DMS 273 (cell line): Measurements from ENCODE around the gene ZCCHC24.
A peak's percentile ranks its signal among the peaks of the same experiment; 100 is the strongest.
"Not testable (repeated sequence)": the region's sequence is repeated elsewhere in the genome, so short reads cannot be mapped to it uniquely, and the experiment has no call there.

ENCODE experiments used
- DNase-seq: peaks from one replicate; lab custom pipeline; 2025; ENCODE audit not compliant: unreplicated experiment; lab: John Stamatoyannopoulos, UW

ZCCHC24 gene

DNA sequence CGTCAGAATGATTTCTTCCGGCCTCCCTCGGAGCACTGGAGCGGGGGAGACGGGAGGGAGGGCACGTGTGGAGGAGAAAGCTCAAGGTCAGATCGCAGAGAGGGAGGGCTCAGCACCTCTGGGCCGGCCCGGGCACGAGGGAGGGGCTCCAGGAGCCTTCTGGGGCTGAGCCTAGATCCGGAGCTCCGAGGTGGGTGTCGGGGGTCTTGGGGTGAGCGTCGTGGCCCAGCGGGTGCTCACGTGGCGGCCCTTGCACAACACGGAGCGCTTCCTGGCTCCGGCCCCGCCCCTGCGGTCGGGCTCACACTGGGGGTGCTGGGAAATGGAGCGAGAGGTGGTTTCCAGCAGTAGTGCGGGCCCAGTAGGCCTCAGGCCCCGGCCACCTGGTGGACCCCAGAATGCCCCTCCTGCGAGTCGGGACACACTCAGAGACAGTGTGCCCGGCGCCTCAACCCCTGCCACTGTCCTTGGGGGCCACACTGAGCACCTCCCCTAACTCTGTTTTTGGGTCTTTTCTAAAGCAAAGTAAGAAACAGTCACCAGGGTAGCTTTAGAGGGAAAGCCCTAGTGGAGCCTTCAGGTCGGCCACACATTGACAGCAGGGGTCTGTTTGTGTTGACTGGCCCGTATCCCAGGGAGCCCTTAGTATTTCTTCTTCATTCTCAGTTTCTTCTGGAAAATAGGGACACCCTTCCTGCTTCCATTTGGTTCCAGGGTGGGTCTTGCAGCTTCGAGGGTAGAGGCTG, 97.4 kb downstream of the ZCCHC24 start:
- peak; percentile 63 for DNase-seq

DNA sequence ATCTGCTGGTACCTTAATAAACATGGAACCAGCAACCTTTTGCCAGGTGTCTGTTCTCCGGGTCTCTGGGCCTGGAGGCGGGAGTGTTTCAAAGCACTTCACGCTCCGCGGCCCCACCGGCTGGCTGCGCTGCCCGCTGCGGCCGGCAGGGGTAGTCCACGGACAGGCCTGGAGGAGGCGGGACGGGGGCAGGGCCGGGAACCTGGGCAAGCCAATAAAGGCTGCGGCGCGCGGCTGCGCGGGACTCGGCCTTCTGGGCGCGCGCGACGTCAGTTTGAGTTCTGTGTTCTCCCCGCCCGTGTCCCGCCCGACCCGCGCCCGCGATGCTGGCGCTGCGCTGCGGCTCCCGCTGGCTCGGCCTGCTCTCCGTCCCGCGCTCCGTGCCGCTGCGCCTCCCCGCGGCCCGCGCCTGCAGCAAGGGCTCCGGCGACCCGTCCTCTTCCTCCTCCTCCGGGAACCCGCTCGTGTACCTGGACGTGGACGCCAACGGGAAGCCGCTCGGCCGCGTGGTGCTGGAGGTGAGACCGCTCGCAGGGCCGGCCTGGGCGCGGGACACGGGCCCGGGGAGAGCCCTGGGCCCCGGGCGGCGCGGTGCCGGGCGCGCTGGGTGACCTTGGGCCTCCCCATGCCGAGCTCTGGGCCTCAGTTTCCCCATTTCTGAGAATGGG, 98.1 kb downstream of the ZCCHC24 start, which contains the start of gene PPIF:
Gene PPIF (plus strand): TSS at position 244 of the 668 bp plus-strand sequence. CDS start 80 bp downstream, at position 324.
- DNase-seq = peak; percentile 95

DNA sequence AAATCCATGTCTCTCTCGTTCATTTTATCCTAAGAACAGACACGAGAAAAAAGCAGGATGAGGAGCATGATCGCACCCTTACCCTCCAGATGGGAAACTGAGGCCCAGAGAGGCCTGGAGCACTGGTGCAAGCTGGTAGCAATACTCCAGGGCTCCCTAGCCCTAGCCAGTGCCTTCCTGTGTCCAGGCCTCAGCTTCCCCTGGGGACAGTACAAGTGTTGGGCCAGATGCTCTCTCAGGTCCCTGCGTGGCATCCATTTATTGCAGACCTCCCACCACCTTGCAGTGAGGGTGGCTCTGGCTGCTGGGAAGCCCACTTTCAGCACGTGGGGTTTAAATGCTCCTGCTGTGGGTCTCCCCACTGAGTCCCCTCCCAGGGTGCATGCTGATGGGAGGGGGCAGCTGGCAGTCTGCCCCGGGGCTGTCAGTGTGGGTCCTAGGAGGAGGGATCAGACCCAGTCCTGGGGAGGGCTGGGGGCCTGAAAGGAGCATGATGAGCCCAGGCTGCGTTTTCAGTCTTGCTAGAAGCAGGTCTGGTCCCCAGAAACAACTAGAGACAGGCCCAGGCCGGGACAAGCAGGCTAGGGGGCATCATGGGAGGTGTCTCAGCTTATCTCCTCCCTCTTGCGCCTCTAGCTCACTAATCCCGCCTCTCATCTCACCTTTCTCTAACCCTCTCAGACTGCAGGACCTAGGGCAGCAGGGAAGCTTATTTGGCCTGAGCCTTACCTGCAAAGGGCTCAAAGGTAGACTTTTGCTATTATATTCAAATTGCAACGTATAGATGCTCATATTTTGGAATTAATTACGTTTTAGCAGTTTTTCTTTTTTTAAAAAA, 98.8 kb downstream of the ZCCHC24 start:
- DNase-seq = no peak

DNA sequence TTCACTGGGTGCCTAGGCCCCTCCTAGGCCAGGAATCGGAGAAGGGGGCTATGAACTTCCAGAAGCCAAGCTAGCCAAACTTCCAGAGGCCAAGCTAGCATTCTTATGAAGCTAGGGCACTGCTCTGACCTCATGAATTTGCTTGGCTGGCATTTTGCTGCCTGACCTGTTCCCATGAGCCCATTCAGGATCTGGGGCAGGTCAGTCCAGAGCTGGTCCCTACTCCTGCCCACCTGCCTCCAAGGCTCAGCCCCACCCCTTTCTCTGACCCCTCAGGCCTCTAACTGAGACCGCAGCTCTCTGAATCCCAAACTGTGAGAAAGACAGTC, 99.4 kb downstream of the ZCCHC24 start:
- no peak for DNase-seq

DNA sequence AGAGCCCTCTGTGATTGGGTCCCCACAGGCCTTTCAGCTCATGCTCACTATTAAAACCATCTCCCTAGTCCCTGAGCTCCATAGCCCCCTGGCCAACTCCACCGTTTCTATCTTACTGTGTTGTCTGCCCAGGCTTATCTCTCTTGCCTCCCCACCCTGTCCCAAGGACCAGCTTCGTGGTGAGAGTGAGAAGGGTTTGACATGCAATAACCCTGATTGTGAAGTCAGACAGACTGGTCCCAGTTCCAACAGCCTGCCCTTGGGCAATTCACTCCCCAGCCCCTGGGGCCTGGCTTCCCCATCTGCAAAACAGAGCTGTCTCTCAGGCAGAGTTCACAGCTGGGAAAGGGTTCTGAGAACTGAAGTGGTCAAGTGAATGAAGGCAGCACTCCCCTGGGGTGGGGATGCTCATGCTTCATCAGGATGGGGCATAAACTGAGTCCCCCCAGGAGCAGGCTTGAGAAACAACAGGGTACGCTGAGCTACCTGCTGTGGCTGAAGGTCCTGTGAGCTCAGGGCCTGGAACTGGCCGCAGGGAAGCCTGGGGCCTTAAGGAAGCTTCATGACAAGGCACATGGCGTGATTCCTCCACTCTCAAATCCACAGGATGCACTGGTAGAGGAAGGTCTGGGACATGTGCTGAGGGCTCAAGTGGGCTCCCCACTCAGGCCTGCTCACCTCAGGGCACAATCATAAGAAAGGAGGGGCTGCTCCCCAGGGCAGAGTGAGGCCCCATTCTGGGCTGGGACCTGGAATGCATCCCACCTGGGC, 100.0 kb downstream of the ZCCHC24 start:
- DNase-seq = no peak

DNA sequence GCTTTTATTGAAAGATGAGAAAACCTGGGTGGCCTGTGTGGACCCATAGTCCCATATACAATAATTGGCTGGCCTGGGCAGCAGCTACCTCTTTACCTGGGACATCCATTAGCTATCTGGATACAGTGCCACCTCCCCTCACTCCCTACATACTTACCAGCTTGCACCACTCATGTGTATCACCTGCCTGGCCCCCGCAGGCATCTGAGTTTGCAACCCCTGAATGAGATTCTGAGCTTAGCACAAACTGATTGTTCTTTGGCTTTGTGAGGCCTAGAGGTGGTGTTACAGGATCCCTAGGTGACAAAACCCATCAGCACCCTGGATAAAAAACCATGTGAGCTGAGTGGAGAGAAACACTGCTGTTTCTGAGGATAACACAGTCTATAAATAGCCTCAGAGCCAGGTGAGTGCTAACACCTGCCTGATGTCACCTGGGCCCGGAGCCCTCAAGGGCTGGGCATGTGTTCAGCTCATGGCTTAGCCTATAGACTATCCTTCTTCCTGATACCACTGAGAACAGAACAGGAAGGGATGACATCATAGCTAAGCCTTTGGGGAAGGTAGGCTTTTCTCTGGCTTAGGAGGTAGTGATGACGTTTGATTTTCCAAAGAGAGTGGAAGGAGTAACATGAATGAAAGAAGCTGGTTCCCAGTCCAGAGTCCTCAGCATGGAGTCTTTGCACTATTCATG, 100.8 kb downstream of the ZCCHC24 start:
- DNase-seq = no peak

DNA sequence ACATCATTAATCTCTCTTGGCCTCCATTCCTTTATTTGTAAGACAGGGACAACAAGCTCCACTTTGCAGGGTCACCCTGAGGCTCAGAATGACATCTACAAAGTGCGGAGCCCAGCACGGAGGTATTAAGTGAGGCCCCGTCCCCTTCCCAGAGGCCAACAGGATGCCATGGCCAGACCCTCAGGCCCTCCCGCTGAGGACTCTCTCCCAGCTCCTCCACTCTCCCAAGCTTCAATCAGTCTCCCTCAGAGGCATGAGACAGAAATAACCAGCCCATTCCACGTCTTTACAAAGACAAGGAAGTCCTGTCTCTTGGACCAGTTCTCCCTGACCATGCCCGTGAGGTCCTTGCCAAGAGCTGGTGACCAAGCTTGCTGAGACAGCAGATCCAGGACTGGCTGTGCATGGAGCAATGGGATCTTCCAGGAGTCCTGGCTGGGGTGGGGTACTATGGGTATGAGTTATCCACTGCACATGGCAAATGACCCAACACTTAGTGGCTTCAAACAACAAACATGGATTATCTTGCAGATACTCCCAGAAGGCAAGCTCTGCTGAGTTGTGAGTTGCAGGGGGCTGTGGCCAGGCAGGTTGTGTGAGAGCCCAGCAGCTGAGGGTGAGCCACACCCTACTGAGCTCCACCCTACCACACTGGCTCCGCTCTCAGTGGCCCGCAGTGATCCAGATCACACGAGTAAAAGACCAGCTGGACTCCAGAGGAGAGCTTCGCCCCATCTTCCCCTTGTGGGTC, 102.4 kb downstream of the ZCCHC24 start:
- DNase-seq = no peak

DNA sequence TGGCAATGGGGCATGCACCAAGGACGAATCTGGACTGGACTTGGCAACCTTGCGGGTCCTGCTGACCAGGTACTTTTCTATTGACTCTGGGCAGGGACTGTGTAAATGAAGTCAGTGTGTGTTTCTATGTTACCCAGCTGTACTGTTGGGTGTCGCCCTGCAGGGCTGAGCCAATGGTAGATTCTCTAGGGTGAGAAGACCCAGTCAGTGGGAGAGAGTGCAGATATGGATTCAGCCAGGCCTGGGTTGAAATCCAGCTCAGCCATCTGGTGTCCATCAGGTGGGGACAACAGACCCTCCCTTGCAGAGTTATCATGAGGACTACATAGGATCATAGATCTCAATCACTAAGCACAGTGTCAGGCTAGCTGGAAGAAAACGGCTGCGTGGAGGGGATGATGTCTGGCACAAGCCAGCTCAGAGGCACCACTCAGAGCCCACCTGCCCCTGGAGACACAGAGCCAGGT, 103.1 kb downstream of the ZCCHC24 start:
- no peak for DNase-seq

DNA sequence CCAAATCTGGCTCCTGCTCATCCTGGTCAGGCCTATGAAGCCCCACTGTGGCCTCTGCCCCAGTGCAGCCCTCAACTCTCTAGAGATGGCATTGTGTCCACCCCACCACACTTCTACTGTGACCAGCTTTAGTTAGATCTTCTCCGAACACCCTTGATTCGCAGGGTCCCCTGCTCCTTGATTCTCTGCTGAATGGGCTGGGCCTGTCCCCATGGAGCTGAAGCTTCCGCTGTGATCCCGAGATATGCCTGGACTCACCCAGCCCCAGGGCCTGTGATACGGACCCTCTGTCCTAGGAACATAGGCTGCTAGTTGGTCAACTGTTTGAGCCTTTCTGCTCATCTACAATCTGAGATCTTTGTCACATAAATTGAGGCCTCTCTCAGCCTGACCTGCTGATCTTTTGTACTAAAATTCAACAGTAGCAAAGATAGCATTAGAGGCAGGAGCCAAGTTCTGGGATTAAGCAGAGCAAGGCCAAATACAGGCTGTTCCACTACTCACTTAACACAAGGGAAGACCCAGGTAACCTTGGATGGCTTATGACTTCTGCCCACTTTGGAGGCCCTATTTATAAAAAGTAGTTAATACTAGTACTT, 104.7 kb downstream of the ZCCHC24 start:
- no peak for DNase-seq

DNA sequence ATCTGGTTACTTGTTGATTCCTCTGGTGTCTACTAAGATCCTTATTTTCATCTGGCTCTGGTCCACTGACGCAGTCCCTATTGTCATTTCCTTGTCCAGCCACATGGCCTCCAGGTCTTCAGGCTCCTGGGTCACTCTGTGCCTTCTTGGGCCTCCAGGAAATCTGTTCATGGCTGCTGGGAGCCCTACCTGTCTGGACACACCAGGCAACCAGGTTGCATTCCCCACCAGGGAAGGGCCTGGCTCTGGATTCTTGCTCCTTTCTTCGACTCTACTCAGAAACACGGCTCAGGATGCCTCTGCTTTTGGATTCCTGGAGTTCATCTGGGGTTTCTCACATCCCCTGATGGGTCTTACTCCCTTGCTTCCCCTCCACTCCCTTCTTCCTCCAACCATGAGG, 106.2 kb downstream of the ZCCHC24 start:
- no peak for DNase-seq

DNA sequence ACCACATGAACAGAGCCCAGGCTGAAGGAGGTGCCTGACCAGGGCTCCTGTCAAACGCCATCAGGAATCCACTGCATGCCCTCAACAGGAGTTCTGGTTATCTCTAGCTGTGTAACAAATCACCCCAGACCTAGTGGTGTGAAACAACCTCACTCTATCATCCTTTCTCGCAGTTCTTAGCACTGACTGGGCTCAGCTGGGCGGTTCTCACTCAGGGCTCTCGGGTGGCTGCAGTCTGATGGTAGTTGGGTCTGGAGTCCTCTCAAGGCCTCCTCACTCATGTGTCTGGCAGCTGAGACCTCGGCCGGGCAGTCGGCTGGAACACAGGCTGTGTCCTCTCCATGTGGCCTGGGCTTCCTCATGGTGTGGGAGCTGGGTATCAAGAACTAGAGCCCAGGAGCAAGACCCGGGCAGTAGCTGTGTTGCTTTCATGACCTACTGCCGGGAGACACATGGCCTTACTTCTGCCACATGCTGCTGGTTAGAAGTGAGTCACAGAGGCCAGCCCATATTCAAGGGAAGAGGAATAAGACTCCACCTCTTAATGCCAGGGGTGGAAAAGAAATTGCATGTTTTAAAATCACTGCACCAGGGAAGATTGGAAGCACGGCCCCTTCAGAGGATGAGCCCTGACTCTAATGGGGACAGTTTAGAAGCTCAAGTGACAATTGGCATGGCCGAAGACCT, 107.5 kb downstream of the ZCCHC24 start:
- DNase-seq = not testable (repeated sequence)

DNA sequence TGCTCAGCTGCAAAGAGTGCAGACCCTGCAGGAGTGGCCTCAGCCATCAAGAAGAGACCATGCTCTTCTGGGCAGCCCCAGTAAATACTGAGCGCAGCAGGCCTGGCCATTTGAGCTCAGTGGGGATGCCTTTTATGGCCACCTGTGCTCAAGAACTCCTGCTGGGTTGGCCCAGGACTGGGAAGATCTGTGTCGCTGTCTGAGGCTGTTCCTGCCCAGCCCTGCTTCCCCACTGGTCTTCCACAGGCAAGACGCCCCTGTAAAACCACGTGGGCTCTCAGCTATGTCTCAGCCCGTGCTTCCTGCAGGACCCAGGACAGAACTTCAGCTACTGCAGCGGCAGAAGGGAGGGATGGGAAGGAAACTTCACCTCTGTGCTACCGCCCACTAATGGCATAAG, 108.7 kb downstream of the ZCCHC24 start:
- DNase-seq = peak; percentile 79

DNA sequence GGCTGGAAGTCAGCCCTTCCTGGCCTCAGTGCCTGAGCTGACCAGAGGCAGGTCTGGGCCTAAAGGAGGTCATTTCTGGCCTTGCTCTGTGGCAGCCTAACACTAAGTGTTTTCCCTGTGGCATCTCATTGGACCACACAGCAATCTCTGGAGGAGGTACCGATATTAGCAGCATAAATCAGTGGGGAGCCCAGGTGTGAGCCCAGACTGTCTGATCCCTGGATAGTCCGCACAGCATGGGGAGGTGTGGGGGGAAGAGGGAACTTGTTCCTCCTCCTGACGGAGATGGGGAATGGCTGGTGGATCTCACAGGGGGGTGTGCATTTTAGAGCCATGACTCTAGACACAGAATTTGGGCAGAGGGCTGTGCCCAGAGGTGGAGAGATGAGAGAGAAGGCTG, 109.1 kb downstream of the ZCCHC24 start:
- DNase-seq = peak; percentile 51

DNA sequence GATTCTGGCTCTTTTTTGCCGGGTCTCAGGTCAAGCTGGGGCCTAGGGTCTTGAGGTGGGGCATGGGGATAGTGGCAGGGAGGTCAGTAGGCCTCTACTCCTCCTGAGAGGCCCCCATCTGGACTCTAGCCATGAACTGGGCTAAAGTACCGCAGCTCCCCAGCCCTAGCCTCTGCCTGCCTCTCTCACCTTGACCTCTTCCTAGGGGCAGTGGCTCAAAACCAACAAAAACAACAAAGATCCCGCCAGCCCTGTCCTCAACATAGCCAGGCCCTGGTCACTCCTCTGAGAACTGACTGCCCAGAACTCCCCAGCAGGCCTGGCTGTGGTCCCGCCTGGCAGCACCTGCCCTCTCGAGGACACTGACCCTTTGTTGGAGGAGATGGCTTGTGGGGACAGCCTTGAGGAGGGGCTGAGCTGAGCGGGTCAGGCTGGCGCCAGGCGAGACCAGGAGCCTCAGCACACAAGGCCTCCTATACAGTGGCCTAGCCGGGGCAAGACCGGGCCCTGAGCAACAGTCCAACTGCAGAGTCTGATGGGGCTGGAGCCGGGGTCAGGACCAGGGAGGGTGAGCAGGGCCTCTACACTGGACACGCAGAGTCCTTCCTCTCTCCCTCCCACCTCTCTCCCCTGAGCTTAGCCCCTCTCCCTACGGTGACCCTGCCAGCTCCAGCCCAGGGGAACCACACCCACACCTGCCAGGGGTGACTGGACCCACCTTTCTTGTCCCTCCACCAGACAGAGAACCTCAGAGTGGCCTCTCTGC, 109.8 kb downstream of the ZCCHC24 start:
- DNase-seq = no peak

DNA sequence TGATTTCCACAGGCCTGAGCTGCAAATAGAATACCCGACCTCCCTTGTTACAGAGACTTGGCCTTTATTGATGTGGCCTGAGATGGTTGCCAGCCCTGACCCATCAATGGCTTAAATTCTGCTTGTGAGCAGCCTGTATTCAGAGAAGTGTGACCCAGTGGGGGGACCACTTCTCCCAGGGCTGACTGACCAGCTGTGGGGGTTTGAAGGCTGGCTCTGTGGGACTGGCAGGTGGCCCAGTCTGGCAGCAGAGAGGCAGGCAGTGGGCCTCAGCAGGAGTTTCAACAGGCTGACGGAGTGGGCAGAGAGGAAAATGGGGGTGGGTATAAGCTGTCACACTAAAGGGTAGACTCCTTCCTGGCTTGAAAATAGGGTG, 110.3 kb downstream of the ZCCHC24 start:
- DNase-seq = peak; percentile 61

DNA sequence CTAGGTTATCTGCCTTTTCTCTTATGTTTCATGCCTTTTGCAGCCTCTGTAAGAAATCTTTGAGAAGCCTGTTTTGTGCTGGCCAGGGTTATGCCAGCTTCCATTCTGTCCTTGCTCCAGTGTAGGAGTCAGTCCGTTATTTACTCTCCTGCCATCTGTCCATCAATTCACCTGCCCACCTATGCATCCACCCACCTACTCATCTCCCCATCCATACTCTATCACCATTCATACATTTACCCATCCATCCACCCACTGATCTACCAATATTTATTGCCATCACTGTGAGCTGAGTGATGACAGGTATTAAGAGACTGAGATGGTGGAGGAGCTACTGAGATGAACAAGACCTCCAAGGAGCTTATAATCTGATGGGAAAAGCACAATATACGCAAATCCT, 110.9 kb downstream of the ZCCHC24 start:
- DNase-seq = no peak

DNA sequence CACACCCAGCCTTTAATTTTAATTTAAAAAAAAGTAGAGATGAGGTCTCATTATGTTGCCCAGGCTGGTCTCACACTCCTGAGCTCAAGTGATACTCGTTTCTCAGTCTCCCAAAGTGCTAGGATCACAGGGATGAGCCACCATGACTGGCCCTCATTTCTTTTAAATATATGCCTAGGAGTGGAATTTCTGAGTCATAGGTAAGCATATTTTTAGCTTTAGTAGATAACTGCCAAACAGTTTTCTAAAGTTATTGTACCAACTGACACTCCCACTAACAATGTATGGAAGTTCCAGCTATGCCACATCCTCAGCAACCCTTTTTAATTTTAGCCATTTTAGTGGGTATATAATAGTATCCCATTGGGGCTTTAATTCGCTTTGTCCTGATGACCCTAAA, 111.9 kb downstream of the ZCCHC24 start:
- no peak for DNase-seq
